Activated T-cell treated with anti-CD3 and anti-CD28 coated beads, Interleukin-2, amount 50 U/mL, for 1 hour (primary cell): ENCODE data around the gene NFASC.
A peak's percentile ranks its signal among the peaks of the same experiment; 100 is the strongest.

Experiments used
- DNase-seq: peaks from one replicate; pipeline ENCODE4 v3.0.0-alpha.2; 2020

The NFASC gene

DNA sequence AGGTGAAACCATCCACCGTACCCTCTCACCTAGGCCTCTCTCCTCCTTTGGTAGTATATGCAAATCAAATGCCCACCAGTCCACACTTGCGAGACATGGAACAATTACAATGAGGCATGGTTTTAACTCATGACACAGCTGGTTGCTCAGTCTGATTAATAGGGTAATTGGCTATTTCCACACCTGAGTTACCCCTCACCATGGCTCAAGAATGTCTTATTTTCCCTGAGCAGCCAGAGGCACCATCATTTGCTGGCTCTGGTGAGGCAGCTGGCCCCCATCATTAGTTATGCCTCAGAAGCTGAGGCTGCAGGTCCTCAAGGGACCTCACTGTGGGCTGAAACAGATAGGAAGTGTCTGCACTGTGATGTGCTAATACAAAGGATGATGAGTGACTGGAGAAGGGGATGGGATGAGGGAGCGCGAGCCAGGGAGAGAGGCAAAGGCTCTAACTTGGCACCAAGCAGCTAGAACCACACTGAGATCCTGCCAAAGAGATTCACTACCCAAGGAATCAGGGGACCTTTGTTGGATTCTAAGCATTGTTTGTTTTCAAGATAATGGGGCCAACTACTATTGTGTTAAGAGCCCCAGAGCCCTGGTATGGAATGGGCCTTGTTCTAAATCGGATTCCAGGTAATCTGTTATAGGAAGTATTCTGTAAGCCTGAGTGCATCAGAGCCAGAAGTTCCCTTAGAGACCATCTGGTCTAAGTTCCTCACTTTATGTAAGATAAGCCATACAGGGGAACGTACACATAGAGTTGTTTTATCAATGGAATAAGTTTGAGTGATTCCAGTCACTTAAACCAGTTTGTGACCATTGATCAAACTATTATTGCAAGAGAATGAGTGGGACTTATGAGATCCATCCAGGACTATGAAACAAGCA lies 92.3 kb downstream of the NFASC start:
- no peak for DNase-seq

DNA sequence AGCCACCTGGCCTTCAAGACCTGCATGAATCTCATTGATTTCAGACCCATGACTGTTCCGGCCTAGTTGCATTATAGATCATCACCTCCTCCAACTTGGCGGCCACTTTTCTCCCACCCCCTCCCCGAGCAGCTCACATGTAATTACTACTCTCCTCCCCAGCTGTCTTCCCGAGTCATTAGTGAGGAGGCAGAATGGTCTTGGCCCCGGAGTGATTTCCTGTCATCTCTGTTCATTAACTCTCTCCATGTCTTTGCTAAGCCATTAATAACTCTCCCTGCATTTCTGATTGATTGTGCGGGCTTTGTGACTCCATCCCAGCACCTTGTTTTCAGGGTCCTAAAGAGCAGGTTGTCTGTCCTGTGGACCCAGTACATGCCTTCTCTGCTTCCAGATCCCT lies 96.8 kb downstream of the NFASC start:
- no peak for DNase-seq

GRCh38 chr1:204968135-204968534 lies 97.5 kb downstream of the NFASC start:
- DNase-seq = no peak

GRCh38 chr1:204968951-204969350 lies 98.3 kb downstream of the NFASC start:
- DNase-seq = no peak

- no peak for DNase-seq
These were observed 100.3 kb downstream of the NFASC start for GRCh38 chr1:204970937-204971336.

DNA sequence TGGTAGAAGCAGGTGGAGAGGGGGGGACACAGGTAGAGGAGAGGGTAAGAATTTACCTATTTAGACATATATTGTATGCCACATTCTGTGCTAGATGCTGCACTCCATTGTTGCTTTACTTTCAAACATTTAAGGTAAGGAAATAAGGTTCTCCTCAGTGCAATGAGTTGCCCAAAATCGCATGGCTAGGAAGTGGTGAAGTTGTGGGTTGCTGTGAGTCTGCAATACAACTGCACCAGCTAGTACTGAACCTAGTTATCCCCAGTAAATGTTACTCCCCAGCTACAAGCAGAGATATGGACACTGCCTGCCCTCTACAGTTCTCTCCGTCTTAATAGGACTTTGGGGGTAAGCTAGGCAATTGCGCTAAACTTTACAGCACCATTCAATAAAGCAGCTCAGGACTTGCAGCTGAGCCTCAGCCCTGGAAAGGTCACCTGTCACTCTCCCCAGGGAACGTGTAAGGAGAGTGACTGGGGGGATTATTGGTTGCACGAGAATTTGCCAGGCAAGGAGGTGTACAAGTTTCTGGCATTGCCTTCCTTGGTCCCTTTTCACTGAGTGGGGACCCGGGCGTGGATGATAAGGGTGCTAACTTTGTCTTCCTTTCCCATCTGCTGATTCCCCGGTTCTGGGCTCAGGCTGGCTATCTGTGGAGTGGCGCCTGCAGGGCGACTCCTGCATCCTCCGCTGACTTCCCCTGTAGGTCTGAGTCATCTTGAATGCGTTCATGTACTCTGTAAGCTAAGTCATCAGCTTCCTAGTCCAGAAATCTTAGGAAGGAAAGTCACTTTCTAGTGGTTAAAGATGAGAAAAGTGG lies 101.1 kb downstream of the NFASC start:
- DNase-seq = no peak

DNA sequence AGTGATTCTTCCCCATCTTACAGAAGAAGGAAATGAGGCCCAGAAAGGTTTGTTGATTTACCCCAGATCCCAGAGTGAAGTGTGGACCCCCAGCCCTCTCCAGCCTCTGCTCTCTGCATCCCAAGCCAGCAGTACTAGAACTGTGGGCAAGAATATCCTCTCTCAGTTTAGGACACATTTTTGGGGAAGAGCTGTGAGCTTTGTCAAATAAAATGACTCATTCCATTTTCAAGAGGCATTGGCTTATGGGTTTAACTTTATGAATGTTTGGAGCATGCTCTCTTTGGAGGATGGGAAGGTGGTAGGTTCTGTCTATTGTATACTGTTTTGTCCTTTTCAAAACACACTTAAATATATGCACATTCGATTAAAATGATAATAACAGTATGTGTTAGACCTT lies 101.8 kb downstream of the NFASC start:
- DNase-seq = no peak

DNA sequence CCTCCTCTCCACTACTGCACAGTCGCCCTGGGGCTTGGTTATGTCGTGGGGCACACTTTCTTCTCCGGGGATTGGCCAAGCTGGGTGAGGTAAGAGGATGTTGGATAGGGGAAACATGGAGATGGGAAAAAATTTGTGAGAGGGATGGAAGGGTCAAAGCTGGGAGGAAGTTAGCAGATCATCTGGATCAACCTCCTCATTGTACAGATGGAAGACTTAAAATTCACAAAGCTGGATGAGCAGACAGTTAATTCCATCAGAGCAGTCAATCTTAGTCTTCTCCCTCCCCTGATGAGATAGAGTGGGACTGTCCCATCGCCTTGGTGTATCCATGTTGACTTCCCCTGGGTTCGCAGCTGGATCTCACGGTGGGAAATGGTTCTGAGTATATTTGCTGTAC lies 102.8 kb downstream of the NFASC start:
- no peak for DNase-seq

DNA sequence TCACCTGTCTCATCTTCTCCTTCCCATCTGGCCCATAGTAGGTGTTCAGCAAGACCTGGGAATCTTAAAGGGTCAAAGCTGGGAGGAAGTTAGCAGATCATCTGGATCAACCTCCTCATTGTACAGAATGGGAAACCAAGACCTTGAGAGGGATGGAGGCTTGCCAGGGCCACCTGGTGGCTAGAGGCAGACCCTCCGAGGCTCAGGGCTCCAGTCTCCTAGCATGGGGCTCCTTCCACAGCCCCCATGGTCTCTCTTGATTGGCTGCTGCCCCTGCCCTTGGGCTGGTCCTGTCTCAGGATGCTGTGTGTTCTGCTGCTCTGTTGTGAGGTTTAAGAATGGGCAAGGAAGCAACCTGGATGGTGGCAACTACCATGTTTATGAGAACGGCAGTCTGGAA lies 103.7 kb downstream of the NFASC start:
- DNase-seq = no peak

DNA sequence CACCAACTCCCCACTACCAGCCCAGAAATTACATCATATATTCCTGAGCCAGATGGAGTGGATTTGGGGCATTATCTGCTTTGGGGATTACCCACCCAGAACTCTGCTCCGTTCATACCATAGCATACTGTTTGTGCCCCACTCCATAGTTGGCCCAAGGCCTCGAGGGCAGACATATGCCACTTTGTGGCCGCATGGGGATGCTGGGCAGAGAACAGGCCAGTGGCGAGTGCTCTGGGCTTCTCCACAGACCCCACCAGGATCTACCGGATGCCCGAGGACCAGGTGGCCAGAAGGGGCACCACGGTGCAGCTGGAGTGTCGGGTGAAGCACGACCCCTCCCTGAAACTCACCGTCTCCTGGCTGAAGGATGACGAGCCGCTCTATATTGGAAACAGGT lies 104.4 kb downstream of the NFASC start:
- no peak for DNase-seq

GRCh38 chr1:204975568-204976235 lies 105.0 kb downstream of the NFASC start:
- peak; percentile 43 for DNase-seq

DNA sequence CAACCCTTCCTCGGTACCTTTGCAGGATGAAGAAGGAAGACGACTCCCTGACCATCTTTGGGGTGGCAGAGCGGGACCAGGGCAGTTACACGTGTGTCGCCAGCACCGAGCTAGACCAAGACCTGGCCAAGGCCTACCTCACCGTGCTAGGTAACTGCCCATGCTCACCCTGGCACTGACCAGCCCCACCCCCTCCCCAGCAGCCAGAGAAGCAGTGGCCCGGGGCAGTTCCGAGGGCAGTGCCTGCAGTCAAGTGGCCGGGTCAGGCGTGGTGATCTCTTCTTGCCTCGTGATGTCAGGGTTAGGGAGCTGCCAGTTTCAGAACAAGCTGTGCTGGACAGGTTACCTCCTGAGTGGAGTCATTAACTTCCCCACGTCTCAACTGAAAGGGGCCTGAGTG lies 106.0 kb downstream of the NFASC start:
- DNase-seq = no peak

- no peak for DNase-seq
These were observed 106.7 kb downstream of the NFASC start for GRCh38 chr1:204977318-204977717.

DNA sequence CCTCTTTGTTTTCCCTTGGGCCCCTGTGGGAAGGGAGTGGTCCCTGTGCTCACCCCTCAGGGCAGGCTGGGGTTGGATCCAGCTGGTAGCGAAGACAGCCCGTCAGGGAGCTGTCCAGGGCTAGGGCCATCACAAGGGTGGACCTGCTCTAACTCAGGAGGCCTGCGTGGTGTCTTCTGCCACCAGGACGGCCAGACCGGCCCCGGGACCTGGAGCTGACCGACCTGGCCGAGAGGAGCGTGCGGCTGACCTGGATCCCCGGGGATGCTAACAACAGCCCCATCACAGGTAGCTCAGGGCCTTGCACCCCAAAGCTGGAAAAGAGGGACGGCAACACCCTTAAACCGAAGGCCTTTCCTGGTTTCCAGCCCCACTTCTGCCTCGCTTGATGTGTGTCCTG lies 108.1 kb downstream of the NFASC start:
- DNase-seq = no peak

- no peak for DNase-seq
These were observed 108.6 kb downstream of the NFASC start for GRCh38 chr1:204979306-204979705.

DNA sequence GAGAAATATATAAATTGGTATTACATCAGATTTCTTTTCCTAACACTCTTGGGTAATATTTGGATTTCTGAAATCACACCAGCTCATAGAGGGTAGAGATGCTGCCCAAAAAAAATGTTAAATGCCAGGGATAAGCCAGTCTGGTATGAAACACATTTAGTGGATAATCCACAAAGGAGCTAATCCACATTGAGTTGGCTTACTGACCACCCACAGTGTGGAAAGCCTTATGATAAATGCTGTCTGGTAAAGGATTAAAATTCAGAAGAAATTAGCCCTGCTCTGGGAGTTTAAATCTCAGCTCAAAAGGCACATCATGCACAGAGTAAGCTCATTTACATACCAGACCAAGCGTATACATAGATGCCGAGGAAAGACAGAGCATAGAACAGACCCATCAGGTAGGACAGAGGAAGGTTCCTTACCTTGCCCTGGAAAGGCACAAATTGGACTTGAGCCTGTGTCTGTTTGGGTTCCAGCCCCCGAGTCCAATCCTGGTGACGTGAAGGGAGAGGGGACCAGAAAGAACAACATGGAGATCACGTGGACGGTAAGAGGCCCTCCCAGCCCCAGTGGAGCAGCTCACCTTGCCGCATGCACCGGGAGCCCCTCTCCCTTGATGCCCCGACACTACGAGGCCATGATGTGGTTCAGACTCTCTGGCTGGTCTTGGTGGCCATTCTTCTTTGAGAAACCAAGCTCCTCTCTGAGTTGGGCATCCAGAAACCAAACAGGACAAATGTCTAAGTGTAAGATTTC lies 109.4 kb downstream of the NFASC start:
- no peak for DNase-seq

DNA sequence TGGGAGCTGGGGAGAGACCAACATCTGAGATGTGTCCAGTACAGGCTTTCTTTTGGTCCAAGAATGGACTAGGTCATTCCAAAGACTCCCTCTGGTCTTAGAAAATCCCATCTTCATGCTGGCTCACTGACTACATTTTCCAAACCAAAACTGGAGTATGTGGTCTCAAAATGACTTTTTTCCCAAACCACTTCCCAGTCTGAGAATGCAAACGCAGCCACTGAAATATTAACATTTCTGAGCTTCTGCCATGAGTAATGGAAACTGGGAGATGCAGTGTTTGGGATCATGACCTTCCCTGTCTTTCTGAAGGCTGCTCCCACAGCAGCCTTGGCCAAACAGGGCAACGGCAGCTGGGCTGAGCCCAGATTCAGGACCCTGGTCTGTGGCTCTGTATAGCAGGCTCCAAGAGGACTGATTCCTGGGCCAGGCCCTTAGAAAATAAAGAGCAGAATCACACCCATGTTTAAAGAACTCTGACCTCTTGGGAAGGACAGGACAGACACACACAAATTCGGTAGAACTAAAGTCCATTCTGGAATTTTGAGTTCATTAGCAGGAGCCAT lies 110.3 kb downstream of the NFASC start:
- no peak for DNase-seq

- DNase-seq = no peak
These were observed 112.5 kb downstream of the NFASC start for GRCh38 chr1:204983136-204983535.

GRCh38 chr1:204983881-204984280 lies 113.2 kb downstream of the NFASC start:
- no peak for DNase-seq

- DNase-seq = no peak
These were observed 113.8 kb downstream of the NFASC start for GRCh38 chr1:204984499-204984898.

GRCh38 chr1:204986181-204986580 lies 115.5 kb downstream of the NFASC start:
- DNase-seq = no peak

DNA sequence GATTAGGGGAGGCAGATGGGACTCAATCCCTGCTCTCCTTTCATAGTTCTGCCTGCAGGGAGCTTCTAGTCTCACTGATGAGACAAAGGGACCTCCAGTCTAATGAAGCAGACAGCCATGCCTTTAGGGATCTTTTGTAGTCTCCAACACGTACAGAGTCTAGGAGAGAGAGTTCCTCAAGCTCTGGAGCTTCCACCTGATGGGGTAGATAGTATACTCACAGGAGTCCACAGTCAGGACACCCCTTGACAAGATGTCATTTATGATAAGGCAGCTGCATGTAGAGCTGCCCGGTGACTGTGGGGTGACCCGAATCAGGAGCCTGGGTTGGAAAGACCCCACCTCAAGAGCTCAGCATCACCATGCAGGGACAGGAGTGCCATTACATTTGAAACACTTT lies 117.0 kb downstream of the NFASC start:
- no peak for DNase-seq
